ENCODE data around the gene INPP4A. TPM values are rescaled to one million over a fixed set of nuclear protein-coding genes. Genes with fewer than 3 reads are reported as not detected.

The INPP4A gene
- total and polyA plus RNA-seq, 2 of the 13 experiments (the other 11 are each of a cell fraction or from before 2014, with no cell fraction given): 10.1 to 10.9 TPM

GRCh38 chr2:98472132-98472650, 27.5 kb downstream of the INPP4A start:
- no peak overlapping the region for H3K9ac ChIP-seq (ENCODE audit: insufficient read depth, low read depth, low read length)
- H3K4me3 ChIP-seq (replicated peaks in 1 of 3; ENCODE audit: insufficient read depth in 1 of 3, low read depth in 2 of 3, low read length in 3 of 3): no peak overlapping the region
- peaks cover 9% of the 10 kb centered on the region; the same call in 1 of the 2 replicates for H4K20me1 ChIP-seq (ENCODE audit: insufficient read depth, low read length)
- no peak overlapping the region for H2AFZ ChIP-seq (ENCODE audit: low read length)
- no peaks in the 10 kb centered on the region for H3K36me3 ChIP-seq (replicated peaks in 1 of 2; ENCODE audit: control insufficient read depth in 1 of 2, insufficient read depth in 2 of 2, low read length in 2 of 2)
- peaks cover 26% of the 10 kb centered on the region for H3K4me1 ChIP-seq (ENCODE audit: insufficient read depth, low read length)
- ATAC-seq (peak; percentile 9; the same call in 2 of the 3 replicates), DNase-seq (ENCODE audit: low spot score) (no peak), FAIRE-seq (no peak)
- ChIA-PET POLR2A (no interaction called here), CTCF (ENCODE audit: low intra/inter-chr PET ratio, low total read pairs) (no interaction called here)
- H3K27me3 ChIP-seq (ENCODE audit: control insufficient read depth in 1 of 2, insufficient read depth in 2 of 2, low read length in 2 of 2): no peaks in the 10 kb centered on the region
- TF ChIP-seq, protein P1, sequence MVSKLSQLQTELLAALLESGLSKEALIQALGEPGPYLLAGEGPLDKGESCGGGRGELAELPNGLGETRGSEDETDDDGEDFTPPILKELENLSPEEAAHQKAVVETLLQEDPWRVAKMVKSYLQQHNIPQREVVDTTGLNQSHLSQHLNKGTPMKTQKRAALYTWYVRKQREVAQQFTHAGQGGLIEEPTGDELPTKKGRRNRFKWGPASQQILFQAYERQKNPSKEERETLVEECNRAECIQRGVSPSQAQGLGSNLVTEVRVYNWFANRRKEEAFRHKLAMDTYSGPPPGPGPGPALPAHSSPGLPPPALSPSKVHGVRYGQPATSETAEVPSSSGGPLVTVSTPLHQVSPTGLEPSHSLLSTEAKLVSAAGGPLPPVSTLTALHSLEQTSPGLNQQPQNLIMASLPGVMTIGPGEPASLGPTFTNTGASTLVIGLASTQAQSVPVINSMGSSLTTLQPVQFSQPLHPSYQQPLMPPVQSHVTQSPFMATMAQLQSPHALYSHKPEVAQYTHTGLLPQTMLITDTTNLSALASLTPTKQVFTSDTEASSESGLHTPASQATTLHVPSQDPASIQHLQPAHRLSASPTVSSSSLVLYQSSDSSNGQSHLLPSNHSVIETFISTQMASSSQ (IDR thresholded peaks at IDR 0.05; ENCODE audit: low read depth): no peak
- TF ChIP-seq, protein P1 (CRISPR knock-in tag; IDR thresholded peaks at IDR 0.05; ENCODE audit: borderline replicate concordance): no peak
- no peak for TF ChIP-seq IRF2 (CRISPR knock-in tag; IDR thresholded peaks at IDR 0.05)
- no peak for TF ChIP-seq HMG20A (CRISPR knock-in tag; IDR thresholded peaks at IDR 0.05; ENCODE audit: borderline replicate concordance)
- H3K4me2 ChIP-seq (ENCODE audit: low read depth, low read length): no peak overlapping the region
- no peaks in the 10 kb centered on the region for H3K9me3 ChIP-seq (ENCODE audit: low read length)
- H3K27ac ChIP-seq (ENCODE audit: extremely low read length, insufficient read depth, low read length): no peak overlapping the region
- no TSS peak for BruUV-seq (replicated peaks)
- peaks cover 2% of the 10 kb centered on the region for H3K79me2 ChIP-seq (ENCODE audit: insufficient read depth, low read length)
- 81% methylated on average over 5 of the region's 5 CpGs for WGBS (ENCODE audit: low lambda C conversion rate)
- in situ Hi-C loops (cut with HindIII; ENCODE audit: extremely low pct_ligation_motif_present, low pct_unique_long_range_greater_than_20kb) (no loop called here), intact Hi-C loops (cut with micrococcal nuclease; ENCODE audit: unreplicated experiment) (no loop called here)
